Measurements from ENCODE around the gene ANKRD6. TPM values are rescaled to one million over a fixed set of nuclear protein-coding genes. Genes with fewer than 3 reads are reported as not detected.

ANKRD6 gene
- total RNA-seq, 1 experiment from 2014 or later, result 5.6 TPM

DNA sequence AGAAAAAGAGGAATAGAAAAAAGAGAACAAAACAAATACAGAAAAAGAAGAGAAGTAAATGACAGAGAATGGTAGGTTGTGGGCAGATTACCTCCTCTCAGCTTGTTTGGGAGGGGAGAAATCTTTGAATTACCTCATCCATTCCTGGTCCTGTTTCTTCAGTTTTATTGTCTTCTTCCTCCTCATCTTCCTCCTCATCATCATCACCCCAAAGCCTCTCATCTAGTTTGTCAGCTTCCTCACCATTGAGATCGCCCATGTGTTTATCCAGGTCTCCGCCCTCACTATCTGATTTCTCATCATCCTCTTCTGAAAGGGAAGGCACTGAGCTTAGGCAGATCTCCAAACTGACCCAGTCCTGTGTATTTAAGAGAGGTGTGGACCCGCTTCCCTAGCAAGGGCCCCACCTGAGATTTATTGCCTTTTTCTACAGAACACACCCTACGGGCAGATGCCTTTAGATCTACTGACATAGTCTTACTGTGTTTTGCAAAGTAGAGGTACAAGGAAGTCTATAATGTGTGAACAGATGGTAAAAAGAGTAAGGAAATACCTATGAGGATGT, 229.8 kb downstream of the ANKRD6 start:
- no peaks in the 10 kb centered on the region for H3K79me2 ChIP-seq (ENCODE audit: low read length)
- H3K36me3 ChIP-seq (ENCODE audit: low read depth, low read length), result peaks cover 26% of the 10 kb centered on the region; the same call in 1 of the 2 replicates
- no peak overlapping the region for H3K4me3 ChIP-seq (ENCODE audit: low read length)
- POLR2A ChIA-PET (ENCODE audit: unreplicated experiment), result no interaction called here
- CTCF ChIA-PET, result no interaction called here
- no peaks in the 10 kb centered on the region for H3F3A ChIP-seq (ENCODE audit: low read length, unreplicated experiment)
- no peak for ATAC-seq
- no peak overlapping the region for H3K9ac ChIP-seq (ENCODE audit: low read length)
- no peak overlapping the region for H2AFZ ChIP-seq (ENCODE audit: low read length)
- no peaks in the 10 kb centered on the region for H3K27me3 ChIP-seq (ENCODE audit: low read length)
- TF ChIP-seq EZH2 (IDR thresholded peaks at IDR 0.05; ENCODE audit: low read length, unreplicated experiment) (no peak), CTCF (conservative IDR thresholded peaks at IDR 0.05; ENCODE audit: low read depth, low read length) (no peak), EZH2phosphoT487 (IDR thresholded peaks at IDR 0.05; ENCODE audit: borderline replicate concordance, low read length) (no peak)
- H3K9me3 ChIP-seq (ENCODE audit: low read length), result no peaks in the 10 kb centered on the region
- no peak overlapping the region for H3K4me2 ChIP-seq (ENCODE audit: low read length)
- no peaks in the 10 kb centered on the region for H3K4me1 ChIP-seq (ENCODE audit: insufficient read depth, low read length)
- no peak overlapping the region for H3K27ac ChIP-seq (ENCODE audit: low read length)
- intact Hi-C loops (cut with micrococcal nuclease), result loop anchor here (10.0 kb wide), 1 partner anchor 62 kb away; no protein-coding TSS in a partner anchor
- DNase-seq, result no peak
- H4K20me1 ChIP-seq (ENCODE audit: low read length), result no peaks in the 10 kb centered on the region
- BruUV-seq (replicated peaks), result no TSS peak
- no peaks in the 10 kb centered on the region for H3K9me2 ChIP-seq (replicated peaks; ENCODE audit: low read length)

GRCh38 chr6:89667872-89668556, 235.1 kb downstream of the ANKRD6 start:
- no TSS peak for BruUV-seq (replicated peaks)
- Histone ChIP-seq H4K20me1 (ENCODE audit: low read length) (no peaks in the 10 kb centered on the region), H2AFZ (ENCODE audit: low read length) (no peak overlapping the region), H3K4me3 (ENCODE audit: low read length) (no peak overlapping the region), H3K9me3 (ENCODE audit: low read length) (no peaks in the 10 kb centered on the region), H3K9me2 (replicated peaks; ENCODE audit: low read length) (no peaks in the 10 kb centered on the region), H3K9ac (ENCODE audit: low read length) (no peak overlapping the region), H3K36me3 (ENCODE audit: low read depth, low read length) (peaks cover 30% of the 10 kb centered on the region; the same call in 1 of the 2 replicates), H3F3A (ENCODE audit: low read length, unreplicated experiment) (no peaks in the 10 kb centered on the region), H3K27me3 (ENCODE audit: low read length) (no peaks in the 10 kb centered on the region), H3K27ac (ENCODE audit: low read length) (no peak overlapping the region), H3K4me2 (ENCODE audit: low read length) (no peak overlapping the region), H3K4me1 (ENCODE audit: insufficient read depth, low read length) (no peaks in the 10 kb centered on the region), H3K79me2 (ENCODE audit: low read length) (no peaks in the 10 kb centered on the region)
- POLR2A ChIA-PET (ENCODE audit: unreplicated experiment), result no interaction called here
- DNase-seq (no peak), ATAC-seq (no peak)
- TF ChIP-seq CTCF (conservative IDR thresholded peaks at IDR 0.05; ENCODE audit: low read depth, low read length) (no peak), EZH2phosphoT487 (IDR thresholded peaks at IDR 0.05; ENCODE audit: borderline replicate concordance, low read length) (no peak), EZH2 (IDR thresholded peaks at IDR 0.05; ENCODE audit: low read length, unreplicated experiment) (no peak)
- CTCF ChIA-PET, result no interaction called here
- intact Hi-C loops (cut with micrococcal nuclease), result loop anchor here (10.0 kb wide), 1 partner anchor 57 kb away; no protein-coding TSS in a partner anchor

DNA sequence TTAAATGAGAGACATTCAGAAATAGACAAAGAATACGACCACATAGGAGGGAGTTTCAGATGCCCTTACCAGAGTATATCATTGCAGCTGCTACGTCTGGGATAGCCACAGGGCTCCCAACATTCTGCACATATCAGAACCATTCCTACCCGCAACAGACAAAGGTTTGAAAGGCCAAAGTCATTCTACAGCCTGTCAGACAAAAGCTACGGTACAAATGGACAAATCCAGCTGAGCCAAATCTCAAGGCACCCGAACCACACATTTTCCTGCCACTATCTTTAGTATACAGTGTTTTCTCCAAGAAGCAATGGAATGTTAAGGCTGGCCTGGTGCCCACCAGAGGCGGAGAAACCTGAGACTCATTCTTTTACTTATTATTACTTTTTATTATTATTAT, 236.1 kb downstream of the ANKRD6 start:
- Histone ChIP-seq H3K27me3 (ENCODE audit: low read length) (no peaks in the 10 kb centered on the region), H3K9ac (ENCODE audit: low read length) (no peak overlapping the region), H3K4me2 (ENCODE audit: low read length) (no peak overlapping the region), H3K79me2 (ENCODE audit: low read length) (no peaks in the 10 kb centered on the region), H3K27ac (ENCODE audit: low read length) (no peak overlapping the region), H3K9me2 (replicated peaks; ENCODE audit: low read length) (no peaks in the 10 kb centered on the region), H3F3A (ENCODE audit: low read length, unreplicated experiment) (no peaks in the 10 kb centered on the region), H3K4me1 (ENCODE audit: insufficient read depth, low read length) (no peaks in the 10 kb centered on the region), H3K4me3 (ENCODE audit: low read length) (no peak overlapping the region), H2AFZ (ENCODE audit: low read length) (no peak overlapping the region), H4K20me1 (ENCODE audit: low read length) (no peaks in the 10 kb centered on the region), H3K36me3 (ENCODE audit: low read depth, low read length) (peaks cover 30% of the 10 kb centered on the region; the same call in 1 of the 2 replicates), H3K9me3 (ENCODE audit: low read length) (no peaks in the 10 kb centered on the region)
- TF ChIP-seq EZH2phosphoT487 (IDR thresholded peaks at IDR 0.05; ENCODE audit: borderline replicate concordance, low read length) (no peak), CTCF (conservative IDR thresholded peaks at IDR 0.05; ENCODE audit: low read depth, low read length) (no peak), EZH2 (IDR thresholded peaks at IDR 0.05; ENCODE audit: low read length, unreplicated experiment) (no peak)
- intact Hi-C loops (cut with micrococcal nuclease), result loop anchor here (10.0 kb wide), 1 partner anchor 56 kb away; no protein-coding TSS in a partner anchor
- DNase-seq (no peak), ATAC-seq (no peak)
- POLR2A ChIA-PET (ENCODE audit: unreplicated experiment), result no interaction called here
- no TSS peak for BruUV-seq (replicated peaks)
- CTCF ChIA-PET, result no interaction called here

Measured in PC-3 (cell line).